ENCODE measurements around the gene PTPN11. TPM values are rescaled to one million over a fixed set of nuclear protein-coding genes. Genes with fewer than 3 reads are reported as not detected.

The PTPN11 gene
- polyA plus RNA-seq, 1 donor from 2014 or later: 92.5 TPM

GRCh38 chr12:112496496-112496895 is 77.7 kb downstream of the PTPN11 start:
- Histone ChIP-seq H3K79me2 (replicated peaks; ENCODE audit: insufficient read depth, low read length) (no peaks in the 10 kb centered on the region), H3K9ac (ENCODE audit: low read length) (no peak overlapping the region), H3K4me3 (ENCODE audit: low read length) (no peak overlapping the region), H3K9me3 (ENCODE audit: low read length) (no peaks in the 10 kb centered on the region), H3K9me2 (ENCODE audit: insufficient read depth, low read length) (no peaks in the 10 kb centered on the region), H3K27ac (ENCODE audit: low read length) (no peak overlapping the region), H3F3A (ENCODE audit: insufficient read depth, low read length, poor library complexity, severe bottlenecking) (no peaks in the 10 kb centered on the region), H2AFZ (ENCODE audit: low read depth, low read length) (no peak overlapping the region), H3K36me3 (ENCODE audit: insufficient read depth, low read length) (no peaks in the 10 kb centered on the region), H3K4me2 (ENCODE audit: low read length) (no peak overlapping the region), H3K27me3 (ENCODE audit: insufficient read depth, low read depth, low read length) (no peaks in the 10 kb centered on the region), H4K20me1 (ENCODE audit: insufficient read depth) (no peaks in the 10 kb centered on the region)
- no peak for TF ChIP-seq RAD21 (conservative IDR thresholded peaks at IDR 0.05)
- TF ChIP-seq REST (IDR thresholded peaks at IDR 0.05; ENCODE audit: borderline replicate concordance): no peak
- TF ChIP-seq EZH2 (IDR thresholded peaks at IDR 0.05; ENCODE audit: borderline replicate concordance, insufficient read depth, low read length, poor library complexity, severe bottlenecking): no peak

GRCh38 chr12:112498580-112498979 is 79.8 kb downstream of the PTPN11 start:
- Histone ChIP-seq H2AFZ (ENCODE audit: low read depth, low read length) (no peak overlapping the region), H3K79me2 (replicated peaks; ENCODE audit: insufficient read depth, low read length) (no peaks in the 10 kb centered on the region), H3K9me3 (ENCODE audit: low read length) (no peaks in the 10 kb centered on the region), H3K4me2 (ENCODE audit: low read length) (no peak overlapping the region), H3K27ac (ENCODE audit: low read length) (no peak overlapping the region), H3K27me3 (ENCODE audit: insufficient read depth, low read depth, low read length) (no peaks in the 10 kb centered on the region), H3K36me3 (ENCODE audit: insufficient read depth, low read length) (no peaks in the 10 kb centered on the region), H3K9ac (ENCODE audit: low read length) (no peak overlapping the region), H3K4me3 (ENCODE audit: low read length) (no peak overlapping the region), H4K20me1 (ENCODE audit: insufficient read depth) (no peaks in the 10 kb centered on the region), H3F3A (ENCODE audit: insufficient read depth, low read length, poor library complexity, severe bottlenecking) (no peaks in the 10 kb centered on the region), H3K9me2 (ENCODE audit: insufficient read depth, low read length) (no peaks in the 10 kb centered on the region)
- TF ChIP-seq EP300 (conservative IDR thresholded peaks at IDR 0.05; ENCODE audit: poor library complexity, severe bottlenecking) (no peak), CTCF (IDR thresholded peaks at IDR 0.05; ENCODE audit: poor library complexity, severe bottlenecking) (no peak), RAD21 (conservative IDR thresholded peaks at IDR 0.05) (no peak), EZH2 (IDR thresholded peaks at IDR 0.05; ENCODE audit: borderline replicate concordance, insufficient read depth, low read length, poor library complexity, severe bottlenecking) (no peak), SMC3 (conservative IDR thresholded peaks at IDR 0.05; ENCODE audit: poor library complexity) (no peak), REST (IDR thresholded peaks at IDR 0.05; ENCODE audit: borderline replicate concordance) (no peak), TAF1 (IDR thresholded peaks at IDR 0.05; ENCODE audit: low read depth) (no peak), MXI1 (conservative IDR thresholded peaks at IDR 0.05; ENCODE audit: poor library complexity, severe bottlenecking) (no peak), POLR2AphosphoS5 (IDR thresholded peaks at IDR 0.05) (no peak)
